Limb (tissue), 2 donors: Measurements from ENCODE around the gene MYOC.
"Not testable (repeated sequence)": the region's sequence is repeated elsewhere in the genome, so short reads cannot be mapped to it uniquely, and the experiment has no call there.

Experiments used
- DNase-seq, 2 donors: peaks; one replicate each; pipeline ENCODE4 v3.0.0-alpha.2; 2016; ENCODE audit errors: extremely low spot score in 2 of 2

MYOC gene

DNA sequence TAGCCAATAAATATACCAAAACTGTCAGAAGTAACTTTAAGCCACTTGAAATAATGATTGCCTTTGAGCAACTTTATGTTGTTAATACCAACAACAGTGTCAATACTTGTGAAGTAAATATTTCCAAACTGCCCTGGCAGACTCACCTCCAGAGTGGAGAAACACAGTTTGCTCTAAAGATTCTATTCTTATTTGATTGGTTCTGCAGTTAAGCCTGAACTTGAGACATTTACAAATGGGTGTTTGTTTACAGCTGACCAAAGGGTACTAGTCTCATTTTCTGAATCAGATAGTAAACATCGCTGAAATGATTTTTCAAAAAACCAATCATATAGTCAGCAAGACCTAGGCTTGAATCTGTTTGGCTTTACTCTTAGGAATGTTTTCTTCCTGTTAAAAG is 1.3 kb upstream of the MYOC start:
- DNase-seq = no peak

- DNase-seq = no peak
Observed at GRCh38 chr1:171646249-171646560, 6.3 kb downstream of the MYOC start.

DNA sequence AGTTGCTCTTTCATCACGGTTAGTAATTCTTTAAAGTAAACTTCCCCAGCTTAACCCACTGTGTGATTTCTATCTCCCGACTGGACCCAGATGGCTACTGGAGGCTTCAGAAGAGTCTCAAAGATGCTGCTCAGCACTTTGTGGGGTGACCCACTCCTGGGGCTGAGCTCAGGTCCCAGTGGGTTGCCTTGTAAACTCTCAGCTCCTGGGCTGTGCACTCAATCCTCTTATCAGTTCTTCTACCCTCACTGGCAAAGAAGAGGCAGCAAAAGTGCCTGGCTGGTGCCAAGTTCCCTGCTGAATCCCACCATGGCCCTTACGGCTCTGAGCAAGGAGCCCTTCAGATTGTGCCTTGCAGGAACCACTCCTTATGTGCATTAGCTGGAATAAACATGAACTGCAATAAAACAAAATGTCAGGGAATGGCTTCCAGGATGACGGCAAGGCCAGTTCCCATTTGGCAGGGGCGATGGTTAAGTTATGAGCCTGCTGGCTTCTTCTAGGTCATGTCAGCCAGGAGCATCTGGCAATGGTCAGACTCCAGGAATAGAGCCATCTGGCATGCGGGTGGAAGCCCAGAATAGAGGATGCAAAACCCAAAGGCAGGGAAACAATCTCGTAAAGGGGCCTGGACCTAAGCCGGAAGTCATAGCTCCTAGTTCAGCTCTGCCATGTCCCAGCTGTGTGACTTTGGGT is 6.8 kb downstream of the MYOC start:
- peak; percentile 40 to 52 for DNase-seq

DNA sequence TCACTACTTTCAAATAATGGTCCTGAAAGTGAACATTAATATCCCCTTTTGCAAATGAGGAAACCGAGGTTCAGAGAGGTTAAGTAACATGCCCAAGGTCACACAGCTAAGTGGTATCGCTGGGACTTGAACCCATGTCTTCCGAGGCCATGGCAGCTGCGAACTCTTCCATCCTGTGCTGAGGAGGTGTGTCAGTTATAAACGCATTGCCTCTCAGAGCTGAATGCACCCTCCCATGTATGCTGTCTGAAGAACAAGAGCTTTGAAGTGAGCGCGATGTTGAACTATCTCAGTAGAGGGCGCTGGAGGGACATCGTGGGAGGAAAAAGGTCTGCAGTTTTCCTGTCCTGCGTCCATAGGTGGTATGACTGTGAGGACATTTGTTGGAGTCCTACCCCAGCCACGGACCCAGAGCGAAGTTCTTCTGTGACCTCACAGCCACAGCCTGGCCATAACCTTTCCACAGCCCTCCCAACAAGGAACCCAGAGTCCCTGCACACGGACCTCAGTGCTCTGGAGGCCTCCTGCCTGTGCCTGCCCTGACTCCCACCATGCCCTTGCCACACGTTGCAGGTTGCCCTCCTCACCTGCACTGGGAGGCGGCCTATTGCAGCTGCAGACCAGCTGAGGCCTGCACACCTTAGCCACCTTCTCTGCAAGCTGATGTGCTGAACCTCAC is 7.5 kb downstream of the MYOC start:
- peak; percentile 80 to 84 for DNase-seq

DNA sequence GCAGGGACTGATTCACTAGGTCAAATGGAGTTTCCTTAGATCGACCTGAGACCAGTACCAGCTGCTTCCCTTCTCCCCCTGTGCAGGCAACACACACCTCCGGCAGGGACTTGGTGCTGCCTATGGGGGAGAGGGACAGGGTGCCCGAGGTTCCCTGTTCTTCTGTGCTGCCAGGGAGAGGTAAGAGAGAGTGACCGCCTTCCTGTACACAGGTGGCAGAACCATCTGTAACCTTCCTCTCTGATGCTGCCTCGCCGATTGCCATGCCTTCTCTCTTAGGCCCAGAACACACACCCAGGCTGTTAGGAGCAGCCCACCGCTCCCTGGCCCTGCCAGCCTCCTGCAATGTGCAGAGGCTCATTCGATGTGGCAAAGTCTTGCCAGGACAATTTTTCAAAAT is 9.3 kb downstream of the MYOC start:
- DNase-seq = no peak

DNA sequence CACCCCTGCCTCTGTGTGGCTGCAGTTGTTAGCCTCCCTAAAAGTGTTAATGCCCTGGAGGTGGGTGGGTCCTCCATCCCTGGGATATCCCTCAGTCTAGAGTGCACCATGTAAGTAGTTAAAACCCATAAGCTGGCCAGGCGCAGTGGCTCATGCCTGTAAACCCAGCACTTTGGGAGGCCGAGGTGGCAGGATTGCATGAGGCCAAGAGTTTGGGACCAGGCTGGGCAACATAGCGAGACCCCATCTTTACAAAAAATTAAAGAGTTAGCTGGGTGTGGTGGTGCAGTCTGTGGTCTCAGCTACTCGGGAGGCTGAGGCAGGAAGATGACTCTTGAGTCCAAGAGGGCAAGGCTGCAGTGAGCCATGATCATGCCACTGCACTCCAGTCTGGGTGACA is 10.3 kb downstream of the MYOC start:
- no peak for DNase-seq

GRCh38 chr1:171641076-171641864 is 11.2 kb downstream of the MYOC start:
- DNase-seq = no peak

DNA sequence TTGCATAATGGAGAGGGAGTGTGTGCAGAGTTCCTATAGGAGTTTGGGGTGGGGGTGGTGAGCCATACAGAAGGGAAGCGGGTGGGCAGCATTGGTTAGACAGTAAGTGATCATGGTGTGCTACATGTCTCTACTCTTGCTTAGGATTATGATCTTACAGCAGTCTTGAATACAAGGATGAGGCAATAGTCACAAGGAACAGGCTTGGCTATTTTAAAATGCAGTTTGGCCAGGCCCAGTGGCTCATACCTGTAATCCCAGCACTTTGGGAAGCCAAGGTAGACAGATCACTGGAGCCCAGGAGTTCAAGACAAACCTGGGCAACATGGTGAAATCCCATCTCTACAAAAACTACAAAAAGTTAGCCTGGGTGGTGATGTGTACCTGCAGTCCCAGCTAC is 12.3 kb downstream of the MYOC start:
- no peak for DNase-seq

DNA sequence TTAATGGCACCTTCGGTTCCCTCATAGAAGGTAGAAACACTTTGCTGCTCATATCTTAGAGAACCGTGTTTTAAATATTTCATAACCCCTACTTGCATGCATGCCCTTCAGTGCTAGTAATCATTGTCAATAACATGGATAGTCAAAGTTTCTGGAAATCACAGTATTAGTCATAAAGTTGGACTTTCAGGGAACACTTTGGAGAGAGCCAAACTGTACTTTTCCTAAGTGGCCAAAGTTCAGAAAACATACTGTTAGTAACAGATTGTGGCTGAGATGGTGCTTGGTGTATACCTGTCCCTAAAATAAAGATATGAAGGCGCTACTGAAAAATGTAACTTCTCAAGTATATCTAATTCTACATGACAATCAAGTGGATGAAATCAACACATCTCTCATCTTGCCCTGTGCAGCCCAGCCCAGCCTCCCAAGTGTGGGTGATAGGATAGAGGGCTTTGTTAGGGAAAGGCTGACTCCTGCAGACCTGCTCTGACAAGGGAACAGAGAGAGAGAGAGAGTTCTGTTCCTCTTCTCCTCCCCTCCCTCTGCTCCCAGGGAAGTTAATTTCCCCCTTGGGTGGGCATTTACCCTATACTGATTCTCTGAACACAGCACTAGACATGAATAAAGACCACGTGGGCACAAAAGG is 14.4 kb downstream of the MYOC start:
- no peak for DNase-seq

DNA sequence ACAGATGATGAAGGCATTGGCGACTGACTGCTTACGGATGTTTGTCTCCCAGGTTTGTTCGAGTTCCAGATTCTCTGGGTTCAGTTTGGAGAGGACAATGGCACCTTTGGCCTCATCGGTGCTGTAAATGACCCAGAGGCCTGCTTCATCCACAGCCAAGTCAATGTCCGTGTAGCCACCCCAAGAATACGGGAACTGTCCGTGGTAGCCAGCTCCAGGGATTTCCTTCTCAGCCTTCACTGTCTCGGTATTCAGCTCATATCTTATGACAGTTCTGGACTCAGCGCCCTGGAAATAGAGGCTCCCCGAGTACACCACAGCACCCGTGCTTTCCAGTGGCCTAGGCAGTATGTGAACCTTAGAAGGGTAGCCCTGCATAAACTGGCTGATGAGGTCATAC is 16.3 kb downstream of the MYOC start:
- no peak for DNase-seq

DNA sequence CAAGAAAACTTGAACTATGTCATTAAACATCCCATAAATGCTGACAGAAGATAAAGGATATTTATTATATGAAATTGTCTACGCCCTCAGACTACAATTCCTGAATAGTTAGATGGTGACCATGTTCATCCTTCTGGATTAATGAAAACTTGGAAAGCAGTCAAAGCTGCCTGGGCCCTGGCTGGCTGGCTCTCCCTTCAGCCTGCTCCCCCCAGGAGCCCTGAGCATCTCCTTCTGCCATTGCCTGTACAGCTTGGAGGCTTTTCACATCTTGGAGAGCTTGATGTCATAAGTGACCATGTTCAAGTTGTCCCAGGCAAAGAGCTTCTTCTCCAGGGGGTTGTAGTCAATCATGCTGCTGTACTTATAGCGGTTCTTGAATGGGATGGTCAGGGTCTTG is 16.8 kb downstream of the MYOC start:
- DNase-seq = no peak

DNA sequence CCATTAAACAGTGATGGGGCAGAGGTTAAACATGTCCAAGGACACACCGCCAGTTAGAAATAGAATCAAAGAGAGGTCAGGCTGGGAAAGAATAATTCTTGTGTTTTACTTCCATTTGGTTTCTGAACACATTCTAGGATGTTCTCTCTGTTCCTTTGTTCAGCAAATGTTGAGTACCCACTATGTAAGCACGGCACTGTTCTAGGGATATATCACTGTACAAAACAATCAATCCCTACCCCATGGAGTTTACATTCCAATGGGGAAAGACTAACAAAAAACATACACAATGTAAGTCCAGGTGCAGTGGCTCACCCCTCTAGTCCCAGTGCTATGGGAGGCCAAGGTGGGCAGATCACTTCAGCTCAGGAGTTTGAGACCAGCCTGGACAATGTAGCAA is 24.3 kb downstream of the MYOC start:
- DNase-seq = no peak

- no peak for DNase-seq
Observed at GRCh38 chr1:171627020-171627419, 25.5 kb downstream of the MYOC start.

DNA sequence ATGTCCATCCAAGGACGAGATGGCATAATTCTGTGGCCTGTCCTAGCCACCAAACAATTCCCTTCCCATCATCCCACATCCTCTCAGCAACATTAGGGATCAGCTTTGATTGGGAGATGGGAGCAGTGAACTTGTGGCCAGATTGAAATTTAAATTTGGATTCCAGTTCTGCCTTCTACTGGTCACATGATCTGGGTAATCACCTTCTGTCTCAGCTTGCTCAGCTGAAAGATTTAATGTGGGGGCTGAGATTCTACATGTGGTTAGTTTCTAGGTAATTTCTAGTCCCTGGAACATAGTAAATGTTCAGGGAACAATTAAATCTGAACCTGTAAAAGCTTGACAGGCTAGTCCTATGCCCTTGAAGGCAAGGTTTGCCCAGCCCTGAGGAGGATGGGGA is 27.3 kb downstream of the MYOC start:
- no peak for DNase-seq

DNA sequence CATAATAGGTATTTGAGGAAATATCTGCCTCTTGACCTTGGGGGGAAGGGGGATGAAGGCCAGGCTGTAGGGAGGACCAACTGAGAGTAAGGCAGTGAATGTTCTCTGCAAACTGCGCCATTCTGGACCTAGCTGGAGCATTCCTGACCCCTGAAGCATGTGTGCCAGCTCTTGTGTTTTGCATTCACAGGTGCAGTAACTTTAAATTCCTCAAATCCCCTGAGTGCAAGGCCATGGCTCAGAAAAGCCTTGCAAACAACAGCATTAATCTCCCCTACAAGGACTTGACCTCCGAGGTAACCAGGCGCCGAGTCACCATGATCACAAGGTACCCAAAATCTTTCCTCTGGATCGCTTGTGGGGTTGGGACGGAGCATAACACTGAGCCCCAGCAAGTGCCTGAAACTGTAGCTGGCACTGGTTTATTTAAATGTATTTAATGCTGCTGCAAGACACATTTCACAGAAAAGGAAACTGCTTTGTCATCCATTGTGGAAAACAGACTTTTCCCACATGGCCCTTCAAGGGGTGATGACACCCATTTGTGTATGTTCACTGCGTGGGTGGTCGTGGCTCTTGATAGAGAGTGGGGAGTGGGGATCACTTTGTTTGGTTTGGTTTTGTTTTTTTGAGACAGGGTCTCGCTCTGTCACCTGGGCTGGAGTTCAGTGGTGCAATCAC is 28.7 kb downstream of the MYOC start:
- DNase-seq = no peak

DNA sequence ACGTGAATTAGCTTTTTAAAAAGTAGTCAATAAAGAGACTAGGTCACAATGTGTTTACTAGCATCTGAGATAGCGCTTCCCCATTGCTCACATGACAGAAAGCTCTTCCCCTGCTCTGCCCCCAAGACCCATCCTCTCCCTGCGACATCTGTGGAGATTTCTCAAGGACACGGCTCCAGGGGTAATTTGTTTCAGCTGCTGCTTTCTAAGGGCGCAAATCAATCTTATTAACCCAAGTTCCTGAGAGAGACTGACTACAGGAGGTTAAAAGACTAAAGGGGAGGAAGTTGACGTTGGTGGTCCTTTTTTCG is 30.4 kb downstream of the MYOC start, which contains the start of gene MYOCOS:
TSS of gene MYOCOS (plus strand) at position 92 of the 311 bp plus-strand sequence. CDS start 1,641 bp downstream, outside the sequence.
- no peak for DNase-seq

DNA sequence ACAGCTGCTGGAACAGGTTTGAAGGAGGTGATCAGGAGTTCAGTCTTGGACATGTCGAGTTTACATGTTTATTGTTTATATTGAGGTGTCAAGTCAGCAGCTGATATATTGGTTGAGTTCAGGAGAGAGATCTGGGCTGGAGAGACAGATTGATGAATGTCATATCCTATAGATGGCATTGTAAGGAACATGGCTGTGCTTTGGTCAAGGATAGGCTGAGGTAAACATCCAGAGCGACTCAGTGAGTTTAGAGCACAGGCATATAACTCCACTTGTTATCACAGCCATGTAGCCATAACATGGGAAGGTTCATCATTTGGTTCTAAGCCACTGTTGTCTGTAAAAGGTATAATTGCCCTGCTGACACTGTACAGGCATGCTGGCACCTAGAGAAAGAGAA is 35.9 kb downstream of the MYOC start:
- no peak for DNase-seq

DNA sequence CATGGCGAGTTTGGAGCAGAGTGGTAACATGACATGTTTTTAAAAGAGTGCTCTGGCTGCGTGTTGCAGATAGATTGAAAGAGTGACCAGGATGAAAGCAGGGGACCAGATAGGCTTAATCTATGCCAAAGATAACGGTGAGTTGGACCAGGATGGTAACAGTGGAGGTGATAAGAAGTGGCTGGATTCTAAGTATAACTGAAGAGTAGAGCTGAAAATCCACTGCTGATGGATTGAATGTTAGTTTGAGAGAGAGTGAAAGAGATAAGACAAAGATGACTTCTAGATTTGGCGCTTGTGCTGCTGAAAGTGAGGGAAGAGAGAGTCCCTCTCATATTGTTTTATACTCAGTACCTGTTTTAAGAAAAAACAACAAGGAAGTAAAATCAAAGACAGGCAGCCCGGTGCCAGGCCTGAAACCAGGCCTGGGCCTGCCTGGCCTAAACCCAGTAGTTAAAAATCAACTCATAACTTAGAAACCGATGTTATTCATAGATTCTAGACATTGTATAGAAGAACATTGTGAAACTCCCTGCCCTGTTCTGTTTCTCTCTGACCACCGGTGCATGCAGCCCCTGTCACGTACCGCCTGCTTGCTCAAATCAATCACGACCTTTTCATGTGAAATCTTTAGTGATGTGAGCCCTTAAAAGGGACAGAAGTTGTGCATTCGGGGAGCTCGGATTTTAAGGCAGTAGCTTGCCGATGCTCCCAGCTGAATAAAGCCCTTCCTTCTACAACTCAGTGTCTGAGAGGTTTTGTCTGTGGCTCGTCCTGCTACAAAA is 37.2 kb downstream of the MYOC start:
- DNase-seq = not testable (repeated sequence)

GRCh38 chr1:171613282-171613681 is 39.2 kb downstream of the MYOC start:
- no peak for DNase-seq

DNA sequence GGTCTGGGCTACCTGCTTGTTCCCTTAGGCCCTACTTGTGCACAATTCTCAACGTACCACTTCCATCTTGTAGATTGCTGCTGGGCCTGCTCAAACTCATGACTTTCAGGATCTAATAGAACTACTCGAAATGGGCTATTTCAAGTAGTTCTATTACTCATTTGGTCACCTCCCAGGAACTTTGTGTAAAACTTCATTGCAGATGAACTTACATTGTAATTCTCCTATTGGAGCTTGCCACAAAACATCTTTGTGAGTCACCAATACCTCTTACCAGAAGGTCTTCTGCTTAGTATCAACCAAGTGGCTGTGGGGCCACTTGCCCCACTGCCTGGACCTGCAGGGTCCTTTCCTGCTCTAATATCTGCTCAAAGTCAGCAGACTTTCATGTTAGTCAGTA is 41.2 kb downstream of the MYOC start:
- no peak for DNase-seq

DNA sequence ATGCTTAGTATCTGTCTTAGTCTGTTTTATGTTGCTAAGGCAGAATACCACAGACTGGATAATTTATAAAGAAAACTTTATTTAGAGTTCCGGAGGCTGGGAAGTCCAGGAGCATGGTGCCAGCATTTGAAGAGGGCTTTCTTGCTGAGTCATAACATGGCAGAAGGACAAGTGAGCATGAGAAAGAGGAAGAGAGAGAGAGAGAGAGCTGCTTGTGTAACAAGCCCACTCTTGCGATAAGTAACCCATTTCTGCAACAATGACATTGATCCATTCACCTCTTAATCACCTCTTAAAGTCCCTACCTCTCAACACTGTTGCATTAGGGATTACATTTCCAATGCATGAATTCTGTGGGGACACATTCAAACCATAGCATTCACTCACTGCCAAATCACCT is 42.1 kb downstream of the MYOC start:
- DNase-seq = no peak
